ENCODE measurements around the gene BRAF.

- TF ChIP-seq CTCF (IDR thresholded peaks at IDR 0.05; ENCODE audit: low read length): no peak
- TF ChIP-seq EZH2 (IDR thresholded peaks at IDR 0.05; ENCODE audit: borderline replicate concordance, low read length): no peak
Observed at GRCh38 chr7:140754506-140754905, 170.2 kb downstream of the BRAF start.

All from OCI-LY1 (cell line).